Esophagus (tissue), 2 donors: Measurements from ENCODE around the gene RNF212B. TPM values are rescaled to one million over a fixed set of nuclear protein-coding genes. Genes with fewer than 3 reads are reported as not detected.

Experiments
- H3K27ac ChIP-seq, 2 donors: one replicate each; pipeline ENCODE4 v1.5.1; 2013; ENCODE audit warnings: low read depth in 2 of 2, mild to moderate bottlenecking in 2 of 2, inconsistent platforms in 1 of 2, low read length in 1 of 2, moderate library complexity in 1 of 2
- H3K27me3 ChIP-seq, 2 donors: one replicate each; pipeline ENCODE4 v1.6.1; 2013; ENCODE audit warnings: low read length in 2 of 2, control low read depth in 1 of 2, mild to moderate bottlenecking in 1 of 2; ENCODE audit not compliant: insufficient read depth in 2 of 2, control insufficient read depth in 1 of 2
- H3K36me3 ChIP-seq, 2 donors: one replicate each; pipeline ENCODE4 v1.6.1; 2013; ENCODE audit warnings: low read length in 1 of 2; ENCODE audit not compliant: control insufficient read depth in 2 of 2, insufficient read depth in 2 of 2
- H3K4me1 ChIP-seq, 2 donors: one replicate each; pipeline ENCODE4 v1.6.1; 2013; ENCODE audit warnings: low read length in 1 of 2; ENCODE audit not compliant: control insufficient read depth in 2 of 2, insufficient read depth in 2 of 2
- H3K4me3 ChIP-seq, 2 donors: one replicate each; pipeline ENCODE4 v1.5.1; 2013; ENCODE audit warnings: low read length in 2 of 2, mild to moderate bottlenecking in 2 of 2, low read depth in 1 of 2, moderate library complexity in 1 of 2
- H3K9me3 ChIP-seq, 2 donors: one replicate each; pipeline ENCODE4 v1.6.1; 2013; ENCODE audit warnings: mild to moderate bottlenecking in 2 of 2, low read depth in 1 of 2, low read length in 1 of 2, moderate library complexity in 1 of 2; ENCODE audit not compliant: control insufficient read depth in 2 of 2, insufficient read depth in 1 of 2
- WGBS, 2 donors: extraction: QIAGEN DNeasy Blood & Tissue Kit; methylation state at CpG; one replicate each; pipeline ENCODE4 v1.1.7; 2013; 5-methylcytosine and 5-hydroxymethylcytosine counted together
- polyA plus RNA-seq, 2 donors: library from polyadenylated mRNA; stranded (reverse); fragments of 200-250 nt; gene quantifications; one replicate each; pipeline ENCODE4 v1.2.3, GENCODE V29; 2013
- donor health status: healthy with polysubstance abuse.
- donor health status: Bipolar disorder and iron deficiency.

RNF212B gene
- polyA plus RNA-seq, 2 donors: not detected

- H3K27me3 ChIP-seq: no peaks in the 10 kb centered on the region
- WGBS, 2 donors: 85 to 89% methylated on average over 5 of the region's 5 CpGs
- H3K9me3 ChIP-seq: no peaks in the 10 kb centered on the region
- H3K27ac ChIP-seq: no peak overlapping the region
- H3K4me3 ChIP-seq: no peak overlapping the region
- H3K36me3 ChIP-seq: no peaks in the 10 kb centered on the region
- H3K4me1 ChIP-seq: peaks cover 3 to 5% of the 10 kb centered on the region in 2 donors
Observed at GRCh38 chr14:23316300-23316699, 78.6 kb downstream of the RNF212B start.

DNA sequence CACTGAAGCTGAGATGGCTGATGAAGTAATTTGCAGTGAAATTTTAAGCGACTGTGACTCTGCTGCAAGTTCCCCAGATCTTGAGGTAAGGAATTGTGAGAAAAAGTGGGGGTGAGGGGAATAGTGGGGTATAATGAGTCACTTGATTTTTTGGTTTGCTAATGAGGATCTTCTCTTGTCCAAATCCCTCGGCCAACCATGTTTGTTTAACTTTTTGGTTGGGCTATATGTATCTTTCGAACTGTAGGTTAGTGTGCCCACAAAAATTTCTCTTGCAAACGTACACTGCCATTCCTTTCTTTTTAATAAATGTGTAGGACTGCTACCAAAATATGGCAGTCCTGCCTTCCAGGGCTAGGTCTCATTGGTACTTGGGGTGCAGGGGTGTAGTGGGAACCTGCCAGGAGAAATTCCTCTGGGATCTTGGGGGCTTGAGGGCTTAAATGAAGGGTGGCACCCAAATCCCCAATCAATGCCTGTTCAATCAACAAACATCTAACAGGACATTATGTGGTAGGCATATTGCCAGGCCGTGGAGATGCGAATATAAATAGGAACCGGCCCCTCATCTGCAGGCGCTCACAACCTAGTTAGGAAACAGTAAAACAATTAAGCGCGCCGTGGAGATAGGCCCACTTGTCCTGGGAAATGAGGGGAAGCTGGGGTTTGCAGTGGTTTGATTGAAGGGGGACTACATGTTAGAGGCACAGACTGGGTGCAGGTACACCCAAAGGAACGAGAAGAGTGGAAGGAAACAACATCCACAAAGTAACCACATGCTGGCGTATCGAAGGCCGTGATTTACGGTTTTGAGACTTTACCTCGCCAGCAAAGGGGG is 82.2 kb downstream of the RNF212B start:
- peak overlapping the region; percentile 32 to 41 for H3K4me3 ChIP-seq
- H3K27ac ChIP-seq: peak overlapping the region; percentile 92 to 99
- WGBS, 2 donors: 88% methylated on average over 17 of the region's 17 CpGs

DNA sequence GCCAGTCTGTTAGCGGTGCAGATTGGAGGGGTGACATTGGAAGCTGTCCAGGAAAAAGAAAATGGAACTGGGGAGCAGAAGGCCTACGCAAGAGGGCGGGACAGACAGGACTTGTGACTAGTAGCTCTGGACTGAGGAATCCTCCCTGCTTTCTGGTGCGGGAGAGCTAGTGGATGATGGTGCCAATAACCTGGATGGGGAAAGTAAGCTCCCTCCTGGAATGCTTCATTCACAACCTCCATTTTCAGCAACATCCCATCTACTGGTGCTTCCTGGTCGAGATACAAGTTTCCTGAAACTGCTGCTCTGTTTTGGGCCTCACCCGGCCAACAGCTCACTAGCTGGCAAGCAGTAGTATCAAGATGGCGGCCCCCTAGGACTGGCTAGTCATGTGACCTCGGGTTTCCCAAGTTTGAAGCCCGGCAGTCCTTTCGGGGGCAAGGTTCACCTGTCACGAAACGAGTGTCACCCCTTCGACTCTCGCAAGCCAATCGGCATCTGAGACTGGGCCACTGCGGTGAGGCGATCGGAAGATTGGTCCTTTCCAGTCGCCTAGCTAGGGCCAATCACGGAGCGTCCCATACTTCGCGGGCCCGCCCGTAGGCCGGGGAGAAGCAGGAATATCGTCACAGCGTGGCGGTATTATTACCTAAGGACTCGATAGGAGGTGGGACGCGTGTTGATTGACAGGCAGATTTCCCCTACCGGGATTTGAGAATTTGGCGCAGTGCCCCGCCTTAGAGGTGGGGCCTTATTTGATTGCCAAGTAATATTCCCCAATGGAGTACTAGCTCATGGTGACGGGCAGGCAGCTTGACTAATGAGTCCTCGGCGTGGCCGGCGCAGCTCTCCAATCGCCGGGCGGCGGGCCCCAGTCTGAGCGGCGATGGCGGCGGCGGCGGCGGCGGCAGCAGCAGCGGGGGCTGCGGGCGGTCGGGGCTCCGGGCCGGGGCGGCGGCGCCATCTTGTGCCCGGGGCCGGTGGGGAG is 83.1 kb downstream of the RNF212B start, which contains the start of gene PABPN1:
Gene PABPN1, plus strand, starts transcription at position 874 of the 988 bp plus-strand sequence. Its CDS starts 13 bp downstream, at position 887.
- peaks cover 3 to 5% of the 10 kb centered on the region in 2 donors for H3K4me1 ChIP-seq
- H3K9me3 ChIP-seq: no peaks in the 10 kb centered on the region
- 4% methylated on average over 60 to 63 of the region's 63 CpGs for WGBS, 2 donors
- peak within 1 kb of the TSS; percentile 92 to 99 for H3K27ac ChIP-seq
- H3K36me3 ChIP-seq: peaks cover 4 to 18% of the 10 kb centered on the region in 2 donors
- peak within 1 kb of the TSS; percentile 76 to 89 for H3K4me3 ChIP-seq
- no peaks in the 10 kb centered on the region for H3K27me3 ChIP-seq

More for the DNA sequence above, 82.2 kb downstream of the RNF212B start:
- Histone ChIP-seq H3K9me3 (no peaks in the 10 kb centered on the region), H3K27me3 (no peaks in the 10 kb centered on the region), H3K36me3 (peaks cover 4 to 13% of the 10 kb centered on the region in 2 donors), H3K4me1 (peaks cover 3 to 5% of the 10 kb centered on the region in 2 donors)

- Histone ChIP-seq H3K27me3 (no peaks in the 10 kb centered on the region), H3K9me3 (no peaks in the 10 kb centered on the region), H3K4me3 (peak overlapping the region; percentile 76 to 89), H3K27ac (peak overlapping the region; percentile 92 to 96), H3K4me1 (peaks cover 3 to 5% of the 10 kb centered on the region in 2 donors), H3K36me3 (peaks cover 4 to 18% of the 10 kb centered on the region in 2 donors)
- WGBS, 2 donors: 0 to 1% methylated on average over 48 to 64 of the region's 64 CpGs
Observed at GRCh38 chr14:23321572-23322547, 84.1 kb downstream of the RNF212B start.

Other genes starting within 250 kb of the RNF212B start
- 1 to 10 TPM; 4.7 to 6.1 TPM for gene C14orf93, start 227.8 kb upstream of the RNF212B start, polyA plus RNA-seq
- gene PSMB5, start 203.0 kb upstream of the RNF212B start, polyA plus RNA-seq: 100 to 1,000 TPM in 1 of 2 donors, 10 to 100 TPM in 1; 35.1 to 136 TPM
- not detected for gene PSMB11, start 195.7 kb upstream of the RNF212B start, polyA plus RNA-seq
- gene CDH24, start 180.4 kb upstream of the RNF212B start, polyA plus RNA-seq: 1 to 10 TPM; 4.2 to 7.4 TPM
- gene ACIN1, start 142.8 kb upstream of the RNF212B start, polyA plus RNA-seq: 100 to 1,000 TPM in 1 of 2 donors, 10 to 100 TPM in 1; 70.5 to 136 TPM
- 10 to 100 TPM; 14.9 to 38.4 TPM for gene C14orf119, start 142.4 kb upstream of the RNF212B start, polyA plus RNA-seq
- gene CIROP, start 132.9 kb upstream of the RNF212B start, polyA plus RNA-seq: under 1 TPM in 1 of 2 donors, not detected in 1; 0.01 TPM
- under 1 TPM in 1 of 2 donors, not detected in 1; 0.02 TPM for gene CEBPE, start 118.7 kb upstream of the RNF212B start, polyA plus RNA-seq
- 10 to 100 TPM; 27.5 to 33.4 TPM for gene SLC7A8, start 54.3 kb upstream of the RNF212B start, polyA plus RNA-seq
- 10 to 100 TPM in 1 of 2 donors, 1 to 10 TPM in 1; 8.0 to 16.1 TPM for gene HOMEZ, start 48.2 kb downstream of the RNF212B start, polyA plus RNA-seq
- 10 to 100 TPM in 1 of 2 donors, 1 to 10 TPM in 1; 5.2 to 12.7 TPM for gene PPP1R3E, start 64.9 kb downstream of the RNF212B start, polyA plus RNA-seq
- gene BCL2L2, start 68.9 kb downstream of the RNF212B start, polyA plus RNA-seq: 10 to 100 TPM; 28.0 to 35.0 TPM
- gene PABPN1, start 83.5 kb downstream of the RNF212B start, polyA plus RNA-seq: 100 to 1,000 TPM; 105 to 154 TPM
- gene SLC22A17, start 115.0 kb downstream of the RNF212B start, polyA plus RNA-seq: 1 to 10 TPM; 4.7 to 8.3 TPM
- gene EFS, start 127.2 kb downstream of the RNF212B start, polyA plus RNA-seq: 10 to 100 TPM; 23.1 to 35.9 TPM
- gene IL25, start 134.9 kb downstream of the RNF212B start, polyA plus RNA-seq: not detected
- gene CMTM5, start 139.1 kb downstream of the RNF212B start, polyA plus RNA-seq: under 1 TPM in 1 of 2 donors, not detected in 1; 0.21 TPM
- gene MYH6, start 170.3 kb downstream of the RNF212B start, polyA plus RNA-seq: under 1 TPM; 0.20 to 0.63 TPM
- gene MYH7, start 197.7 kb downstream of the RNF212B start, polyA plus RNA-seq: under 1 TPM; 0.08 to 0.12 TPM
- gene NGDN, start 231.8 kb downstream of the RNF212B start, polyA plus RNA-seq: 10 to 100 TPM; 20.7 to 38.3 TPM